NCI-H2227 (cell line): Measurements from ENCODE around the gene RPTN.

Source experiments
- DNase-seq: peaks from one replicate; lab custom pipeline; 2025; ENCODE audit not compliant: unreplicated experiment; lab: John Stamatoyannopoulos, UW

The RPTN gene

GRCh38 chr1:152159144-152159543 lies at the start of gene RPTN:
Gene RPTN (minus strand): TSS chr1:152159228. CDS start chr1:152157889, 1,339 bp downstream.
- no peak for DNase-seq

GRCh38 chr1:152198982-152199381 lies 40.0 kb upstream of the RPTN start:
- no peak for DNase-seq

- DNase-seq: no peak
Observed at GRCh38 chr1:152197361-152197941, 38.4 kb upstream of the RPTN start.

GRCh38 chr1:152191711-152192110 lies 32.7 kb upstream of the RPTN start:
- no peak for DNase-seq

GRCh38 chr1:152191260-152191659 lies 32.2 kb upstream of the RPTN start:
- DNase-seq: no peak

GRCh38 chr1:152190589-152190988 lies 31.6 kb upstream of the RPTN start:
- DNase-seq: no peak

- peak; percentile 3 for DNase-seq
Observed at GRCh38 chr1:152189657-152190442, 30.8 kb upstream of the RPTN start.

GRCh38 chr1:152188673-152189591 lies 29.9 kb upstream of the RPTN start:
- peak; percentile 8 for DNase-seq

- no peak for DNase-seq
Observed at GRCh38 chr1:152186556-152187285, 27.7 kb upstream of the RPTN start.

- DNase-seq: peak; percentile 33
Observed at GRCh38 chr1:152185544-152186391, 26.7 kb upstream of the RPTN start.

GRCh38 chr1:152182944-152183361 lies 23.9 kb upstream of the RPTN start:
- DNase-seq: no peak

- no peak for DNase-seq
Observed at GRCh38 chr1:152182431-152182830, 23.4 kb upstream of the RPTN start.

- DNase-seq: no peak
Observed at GRCh38 chr1:152179566-152179965, 20.5 kb upstream of the RPTN start.

GRCh38 chr1:152170287-152170905 lies 11.4 kb upstream of the RPTN start:
- no peak for DNase-seq

GRCh38 chr1:152169366-152170025 lies 10.5 kb upstream of the RPTN start:
- DNase-seq: no peak

GRCh38 chr1:152168535-152168868 lies 9.5 kb upstream of the RPTN start:
- DNase-seq: no peak

GRCh38 chr1:152167835-152168534 lies 9.0 kb upstream of the RPTN start:
- DNase-seq: no peak

- DNase-seq: no peak
Observed at GRCh38 chr1:152166966-152167365, 7.9 kb upstream of the RPTN start.
